Activated CD4-positive, alpha-beta T cell treated with anti-CD3 and anti-CD28 coated beads, Interleukin-2, amount 50 U/mL, for 48 hours (primary cell): Measurements from ENCODE around the gene MORF4L1.
"Not testable (repeated sequence)": the region's sequence is repeated elsewhere in the genome, so short reads cannot be mapped to it uniquely, and the experiment has no call there.

Experiments used
- DNase-seq, 2 experiments: peaks; one replicate each; pipeline ENCODE4 v3.0.0-alpha.2; 2020

MORF4L1 gene

GRCh38 chr15:78927077-78927790 is 54.5 kb downstream of the MORF4L1 start:
- DNase-seq: no peak

- not testable (repeated sequence) for DNase-seq
These were observed 55.5 kb downstream of the MORF4L1 start for GRCh38 chr15:78928176-78928575.

- DNase-seq: no peak
These were observed 56.0 kb downstream of the MORF4L1 start for GRCh38 chr15:78928616-78929093.

- DNase-seq: no peak
These were observed 57.0 kb downstream of the MORF4L1 start for GRCh38 chr15:78929536-78930264.

- DNase-seq: no peak
These were observed 58.1 kb downstream of the MORF4L1 start for GRCh38 chr15:78930577-78931388.

GRCh38 chr15:78931439-78932257 is 59.0 kb downstream of the MORF4L1 start:
- DNase-seq: no peak

GRCh38 chr15:78932258-78932808 is 59.6 kb downstream of the MORF4L1 start:
- DNase-seq: no peak

- no peak for DNase-seq
These were observed 60.6 kb downstream of the MORF4L1 start for GRCh38 chr15:78933187-78933822.

GRCh38 chr15:78933823-78934654 is 61.3 kb downstream of the MORF4L1 start:
- no peak for DNase-seq

GRCh38 chr15:78934655-78935023 is 61.9 kb downstream of the MORF4L1 start:
- no peak for DNase-seq

- DNase-seq: peak; percentile 14 to 38
These were observed 64.5 kb downstream of the MORF4L1 start for GRCh38 chr15:78937132-78937739.

- peak in 1 of 2 experiments; percentile 21 for DNase-seq
These were observed 66.2 kb downstream of the MORF4L1 start for GRCh38 chr15:78938658-78939488.

GRCh38 chr15:78942741-78943140 is 70.1 kb downstream of the MORF4L1 start:
- DNase-seq: no peak

GRCh38 chr15:78943692-78944091 is 71.0 kb downstream of the MORF4L1 start:
- DNase-seq: no peak

GRCh38 chr15:78944202-78944625 is 71.5 kb downstream of the MORF4L1 start:
- no peak for DNase-seq

GRCh38 chr15:78944669-78945407 is 72.1 kb downstream of the MORF4L1 start, which contains the start of gene CTSH:
Gene CTSH (minus strand): TSS chr15:78945046. CDS start chr15:78944981, 65 bp downstream.
- DNase-seq: peak; percentile 73 to 75

- DNase-seq: no peak
These were observed 73.8 kb downstream of the MORF4L1 start for GRCh38 chr15:78946493-78946892.

- no peak for DNase-seq
These were observed 74.8 kb downstream of the MORF4L1 start for GRCh38 chr15:78947506-78947905.
